ENCODE measurements around the gene GPR173.

GPR173 gene

GRCh38 chrX:53071604-53072417, 23.2 kb downstream of the GPR173 start:
- peak; percentile 81 for DNase-seq

DNA sequence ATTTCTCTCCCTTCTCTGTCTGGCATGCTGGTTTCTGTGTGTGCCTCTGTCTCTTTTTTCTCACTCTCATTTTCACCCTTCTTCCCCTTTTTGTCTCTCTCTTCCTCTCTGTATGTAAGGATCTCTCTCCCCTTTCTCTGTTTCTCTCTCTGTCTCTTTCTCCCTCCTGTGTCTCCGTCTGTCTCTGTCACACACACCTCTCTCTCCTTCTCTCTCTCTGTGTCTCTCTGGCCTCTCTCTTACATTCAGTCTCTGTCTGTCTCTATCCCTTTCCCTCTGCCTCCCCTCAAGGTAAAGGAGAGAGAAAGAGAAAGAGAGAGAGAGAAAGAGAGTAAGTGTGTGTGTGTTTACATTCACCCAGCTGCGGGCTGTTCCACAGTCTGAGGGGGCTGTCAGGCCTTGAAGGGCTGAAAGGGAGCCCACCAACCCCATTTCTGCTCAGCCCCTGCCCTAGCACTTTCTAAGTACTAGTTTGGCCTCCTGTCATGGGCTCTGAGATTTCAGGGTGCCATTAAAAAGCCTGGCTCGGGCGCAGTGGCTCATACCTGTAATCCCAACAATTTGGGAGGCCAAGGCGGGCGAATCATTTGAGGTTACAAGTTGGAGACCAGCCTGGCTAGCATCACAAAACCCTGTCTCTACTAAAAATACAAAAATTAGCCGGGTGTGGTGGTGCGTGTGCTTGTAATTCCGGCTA, 24.0 kb downstream of the GPR173 start:
- no peak for DNase-seq

DNA sequence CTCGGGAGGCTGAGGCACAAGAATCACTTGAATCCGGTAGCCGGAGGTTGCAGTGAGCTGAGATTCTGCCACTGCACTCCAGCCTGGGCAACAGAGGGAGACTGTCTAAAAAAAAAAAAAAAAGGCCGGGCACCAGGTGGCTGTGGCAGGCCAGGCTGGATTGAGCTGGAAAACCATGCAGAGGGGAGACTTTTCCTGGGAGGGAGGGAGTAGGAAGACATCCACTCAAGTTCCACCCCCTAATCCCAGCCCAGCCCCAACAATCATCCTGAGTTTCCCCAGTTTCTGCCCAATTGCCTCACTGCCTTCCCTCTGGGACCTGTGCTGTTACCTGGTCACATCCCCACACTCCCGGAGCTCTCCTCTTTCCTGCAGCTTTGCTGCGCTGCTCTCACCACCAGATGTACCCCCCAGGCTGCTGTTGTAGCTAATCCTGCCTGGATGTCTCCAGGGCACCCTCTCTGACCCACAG, 24.6 kb downstream of the GPR173 start:
- peak; percentile 39 for DNase-seq

GRCh38 chrX:53075011-53075410, 26.4 kb downstream of the GPR173 start:
- no peak for DNase-seq

DNA sequence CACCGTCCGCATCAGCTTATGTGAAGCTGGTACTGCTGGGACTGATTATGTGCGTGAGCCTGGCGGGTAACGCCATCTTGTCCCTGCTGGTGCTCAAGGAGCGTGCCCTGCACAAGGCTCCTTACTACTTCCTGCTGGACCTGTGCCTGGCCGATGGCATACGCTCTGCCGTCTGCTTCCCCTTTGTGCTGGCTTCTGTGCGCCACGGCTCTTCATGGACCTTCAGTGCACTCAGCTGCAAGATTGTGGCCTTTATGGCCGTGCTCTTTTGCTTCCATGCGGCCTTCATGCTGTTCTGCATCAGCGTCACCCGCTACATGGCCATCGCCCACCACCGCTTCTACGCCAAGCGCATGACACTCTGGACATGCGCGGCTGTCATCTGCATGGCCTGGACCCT, 28.1 kb downstream of the GPR173 start:
- no peak for DNase-seq

DNA sequence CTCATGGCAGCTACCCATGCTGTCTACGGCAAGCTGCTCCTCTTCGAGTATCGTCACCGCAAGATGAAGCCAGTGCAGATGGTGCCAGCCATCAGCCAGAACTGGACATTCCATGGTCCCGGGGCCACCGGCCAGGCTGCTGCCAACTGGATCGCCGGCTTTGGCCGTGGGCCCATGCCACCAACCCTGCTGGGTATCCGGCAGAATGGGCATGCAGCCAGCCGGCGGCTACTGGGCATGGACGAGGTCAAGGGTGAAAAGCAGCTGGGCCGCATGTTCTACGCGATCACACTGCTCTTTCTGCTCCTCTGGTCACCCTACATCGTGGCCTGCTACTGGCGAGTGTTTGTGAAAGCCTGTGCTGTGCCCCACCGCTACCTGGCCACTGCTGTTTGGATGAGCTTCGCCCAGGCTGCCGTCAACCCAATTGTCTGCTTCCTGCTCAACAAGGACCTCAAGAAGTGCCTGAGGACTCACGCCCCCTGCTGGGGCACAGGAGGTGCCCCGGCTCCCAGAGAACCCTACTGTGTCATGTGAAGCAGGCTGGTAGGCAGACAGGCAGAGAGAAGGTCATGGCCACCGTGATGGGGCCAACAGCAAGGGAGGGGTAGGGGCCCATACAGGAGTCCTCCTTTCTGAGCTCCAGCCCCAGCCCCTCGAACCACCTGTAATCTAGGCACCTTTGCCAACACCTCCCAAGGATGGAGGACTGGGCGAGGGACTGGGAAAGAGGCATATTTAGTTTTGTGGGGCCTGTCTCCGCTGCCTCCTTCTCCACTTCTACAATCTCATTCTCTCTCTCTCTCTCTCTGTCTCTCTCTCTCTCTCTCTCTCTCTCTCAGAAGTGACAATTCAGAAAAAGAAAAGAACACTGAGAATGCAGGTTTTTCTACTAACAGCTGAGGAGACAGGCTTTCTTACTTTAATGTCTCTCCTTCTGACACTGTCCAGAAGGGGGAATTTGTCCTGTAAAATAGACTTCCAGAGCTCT, 28.9 kb downstream of the GPR173 start:
- DNase-seq, result no peak

GRCh38 chrX:53078943-53079342, 30.4 kb downstream of the GPR173 start:
- DNase-seq, result no peak

GRCh38 chrX:53080628-53081580, 32.3 kb downstream of the GPR173 start:
- DNase-seq, result no peak

DNA sequence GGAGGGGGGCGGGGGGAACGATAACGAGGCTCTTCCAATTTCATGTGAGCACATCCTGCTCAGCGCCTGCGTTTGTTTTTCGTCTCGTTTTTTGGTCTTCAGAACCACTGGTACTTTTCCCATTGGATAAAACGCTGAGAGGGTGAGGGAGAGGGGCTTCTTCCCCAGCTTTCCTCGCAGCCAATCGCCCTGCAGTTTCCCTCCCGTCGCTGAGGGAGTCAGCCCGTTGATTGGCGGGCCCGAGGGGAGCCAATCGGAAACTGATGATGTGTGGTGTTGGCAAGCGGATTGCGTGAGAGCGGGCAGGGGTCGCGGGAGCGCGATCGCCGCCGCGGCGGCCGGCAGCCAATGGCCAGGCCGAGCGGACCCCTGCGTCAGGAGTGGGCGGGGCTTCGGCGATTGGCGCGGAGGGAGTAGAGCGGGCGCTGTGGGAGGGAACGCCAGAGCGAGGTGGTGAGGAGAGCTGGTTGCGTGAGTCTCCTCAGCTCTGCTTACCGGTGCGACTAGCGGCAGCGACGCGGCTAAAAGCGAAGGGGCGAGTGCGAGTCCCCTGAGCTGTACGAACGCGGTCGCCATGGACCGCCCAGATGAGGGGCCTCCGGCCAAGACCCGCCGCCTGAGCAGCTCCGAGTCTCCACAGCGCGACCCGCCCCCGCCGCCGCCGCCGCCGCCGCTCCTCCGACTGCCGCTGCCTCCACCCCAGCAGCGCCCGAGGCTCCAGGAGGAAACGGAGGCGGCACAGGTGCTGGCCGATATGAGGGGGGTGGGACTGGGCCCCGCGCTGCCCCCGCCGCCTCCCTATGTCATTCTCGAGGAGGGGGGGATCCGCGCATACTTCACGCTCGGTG, 33.6 kb downstream of the GPR173 start, which contains the start of gene TSPYL2:
Gene TSPYL2 (plus strand): TSS at position 443 of the 848 bp plus-strand sequence. CDS start 132 bp downstream, at position 575.
- DNase-seq, result peak; percentile 90

DNA sequence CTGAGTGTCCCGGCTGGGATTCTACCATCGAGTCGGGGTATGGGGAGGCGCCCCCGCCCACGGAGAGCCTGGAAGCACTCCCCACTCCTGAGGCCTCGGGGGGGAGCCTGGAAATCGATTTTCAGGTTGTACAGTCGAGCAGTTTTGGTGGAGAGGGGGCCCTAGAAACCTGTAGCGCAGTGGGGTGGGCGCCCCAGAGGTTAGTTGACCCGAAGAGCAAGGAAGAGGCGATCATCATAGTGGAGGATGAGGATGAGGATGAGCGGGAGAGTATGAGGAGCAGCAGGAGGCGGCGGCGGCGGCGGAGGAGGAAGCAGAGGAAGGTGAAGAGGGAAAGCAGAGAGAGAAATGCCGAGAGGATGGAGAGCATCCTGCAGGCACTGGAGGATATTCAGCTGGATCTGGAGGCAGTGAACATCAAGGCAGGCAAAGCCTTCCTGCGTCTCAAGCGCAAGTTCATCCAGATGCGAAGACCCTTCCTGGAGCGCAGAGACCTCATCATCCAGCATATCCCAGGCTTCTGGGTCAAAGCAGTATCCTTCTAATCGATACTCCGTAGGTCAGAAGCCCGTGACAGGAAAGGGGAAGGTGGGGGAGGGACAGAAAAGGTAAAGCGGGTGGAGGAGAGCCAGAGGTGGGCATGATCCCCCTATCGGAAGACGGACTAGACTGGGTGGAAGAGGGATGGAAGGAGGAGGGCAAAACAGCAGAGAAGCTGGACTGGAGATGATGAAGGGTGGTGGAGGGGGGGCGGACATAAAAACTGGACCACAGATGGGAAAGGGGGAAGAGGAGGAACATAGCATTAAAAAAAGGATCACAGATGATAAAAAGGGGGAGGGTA, 34.4 kb downstream of the GPR173 start:
- DNase-seq, result no peak

DNA sequence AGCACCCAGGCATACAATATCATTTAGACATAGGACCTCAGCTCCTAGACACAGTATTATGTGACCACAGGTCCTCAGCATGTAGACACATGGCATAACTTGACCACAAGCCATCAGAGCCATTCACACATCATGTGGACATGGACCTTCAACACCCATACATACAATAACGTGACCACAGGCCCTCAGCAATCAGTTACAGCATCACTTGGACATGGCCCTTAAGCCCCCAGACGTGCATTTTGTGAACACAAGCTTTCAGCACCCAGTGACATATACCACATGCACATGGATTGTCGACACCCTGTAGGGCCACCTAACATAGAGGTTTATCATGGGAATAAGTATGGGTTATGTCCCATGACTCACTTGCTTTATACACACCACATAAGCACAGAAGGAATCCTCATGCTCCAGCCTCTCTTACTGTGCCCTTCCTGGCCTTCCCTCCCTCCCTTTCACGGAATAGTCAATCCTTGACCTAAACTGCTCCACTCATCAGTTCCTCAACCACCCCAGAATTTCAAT, 35.5 kb downstream of the GPR173 start:
- DNase-seq, result no peak

DNA sequence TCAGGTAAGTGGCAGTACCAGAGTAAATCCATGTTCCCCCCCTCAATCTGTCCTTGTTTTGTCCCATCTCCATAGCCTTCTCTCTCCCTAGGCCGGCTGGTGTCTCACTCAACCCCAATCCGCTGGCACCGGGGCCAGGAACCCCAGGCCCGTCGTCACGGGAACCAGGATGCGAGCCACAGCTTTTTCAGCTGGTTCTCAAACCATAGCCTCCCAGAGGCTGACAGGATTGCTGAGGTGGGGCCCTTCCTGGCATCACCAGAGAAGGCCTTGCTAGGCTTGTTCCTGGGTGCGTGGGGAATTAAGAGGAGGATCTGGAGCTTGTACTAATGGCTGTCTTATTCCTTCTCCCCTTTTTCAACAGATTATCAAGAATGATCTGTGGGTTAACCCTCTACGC, 36.3 kb downstream of the GPR173 start:
- DNase-seq, result no peak

GRCh38 chrX:53085661-53086229, 37.2 kb downstream of the GPR173 start:
- DNase-seq, result no peak

DNA sequence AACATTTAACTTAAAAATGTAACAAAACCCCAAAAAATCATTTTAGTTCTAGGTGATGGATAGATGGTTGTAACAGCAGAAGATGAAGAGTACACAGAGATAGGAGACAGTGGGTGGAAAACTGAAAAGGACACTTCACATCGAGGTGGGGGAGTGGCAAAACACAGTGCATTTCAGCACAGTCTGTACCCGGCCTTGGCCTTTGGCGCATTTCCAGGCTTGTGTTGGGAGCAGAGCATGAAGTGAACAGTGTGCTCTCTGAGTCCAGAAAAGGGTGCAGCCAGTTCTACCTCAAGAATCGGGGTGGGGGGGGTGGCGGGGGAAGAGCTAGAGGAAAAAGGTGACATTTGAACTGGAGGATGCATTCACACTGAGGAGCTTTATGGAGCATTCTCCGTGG, 37.9 kb downstream of the GPR173 start:
- no peak for DNase-seq

DNA sequence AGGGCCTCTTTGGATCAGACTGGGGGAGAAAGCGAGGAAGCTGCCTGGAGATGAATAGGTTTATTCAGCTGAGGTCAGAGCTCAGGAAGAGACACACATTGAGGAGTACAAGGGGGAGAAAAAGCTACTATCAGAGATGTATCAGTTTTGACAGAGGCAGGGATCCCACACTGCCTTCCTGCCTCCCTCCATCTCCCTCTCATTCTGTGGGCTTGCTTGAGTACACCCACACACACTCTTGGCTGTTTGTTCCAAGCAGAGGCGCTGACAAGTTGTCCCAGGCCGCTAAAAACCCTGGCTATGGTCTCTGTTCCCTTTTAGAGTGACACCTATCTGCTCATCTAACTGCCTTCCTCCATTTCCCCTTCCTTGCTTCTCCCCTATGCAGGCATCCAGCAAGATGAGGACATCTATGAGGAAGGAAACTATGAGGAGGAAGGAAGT, 38.8 kb downstream of the GPR173 start:
- DNase-seq, result no peak

DNA sequence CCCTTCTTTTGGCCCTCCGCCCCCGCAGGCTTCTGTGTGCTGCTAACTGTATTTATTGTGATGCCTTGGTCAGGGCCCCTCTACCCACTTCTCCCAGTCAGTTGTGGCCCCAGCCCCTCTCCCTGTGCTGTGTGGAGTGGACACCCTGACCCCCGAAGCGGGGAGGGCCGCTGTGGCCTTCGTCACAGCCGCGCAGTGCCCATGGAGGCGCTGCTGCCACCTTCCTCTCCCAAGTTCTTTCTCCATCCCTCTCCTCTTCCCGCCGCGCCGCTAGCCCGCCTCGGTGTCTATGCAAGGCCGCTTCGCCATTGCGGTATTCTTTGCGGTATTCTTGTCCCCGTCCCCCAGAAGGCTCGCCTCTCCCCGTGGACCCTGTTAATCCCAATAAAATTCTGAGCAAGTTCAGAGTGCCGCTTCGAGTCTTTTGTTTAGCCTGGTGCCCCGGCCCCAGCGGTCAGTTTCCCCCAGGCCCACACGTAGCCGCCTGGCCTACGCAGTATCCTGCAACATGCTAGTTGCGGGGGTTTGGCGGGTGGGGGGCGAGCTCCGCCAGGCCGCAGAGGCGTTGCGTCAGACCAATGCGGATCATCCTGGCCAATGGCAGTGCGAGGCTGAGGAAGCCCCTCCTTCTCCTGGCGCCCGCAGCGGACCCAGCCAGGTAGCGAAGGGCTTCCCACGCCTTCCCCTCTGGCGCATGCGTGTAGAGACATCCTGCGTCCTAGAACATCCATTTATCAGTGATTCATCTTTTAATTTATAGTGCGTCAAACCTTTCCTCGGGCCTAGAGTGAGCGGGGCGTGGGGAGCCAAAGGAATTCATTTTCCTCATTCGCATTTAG, 39.8 kb downstream of the GPR173 start:
- DNase-seq, result peak; percentile 69

DNA sequence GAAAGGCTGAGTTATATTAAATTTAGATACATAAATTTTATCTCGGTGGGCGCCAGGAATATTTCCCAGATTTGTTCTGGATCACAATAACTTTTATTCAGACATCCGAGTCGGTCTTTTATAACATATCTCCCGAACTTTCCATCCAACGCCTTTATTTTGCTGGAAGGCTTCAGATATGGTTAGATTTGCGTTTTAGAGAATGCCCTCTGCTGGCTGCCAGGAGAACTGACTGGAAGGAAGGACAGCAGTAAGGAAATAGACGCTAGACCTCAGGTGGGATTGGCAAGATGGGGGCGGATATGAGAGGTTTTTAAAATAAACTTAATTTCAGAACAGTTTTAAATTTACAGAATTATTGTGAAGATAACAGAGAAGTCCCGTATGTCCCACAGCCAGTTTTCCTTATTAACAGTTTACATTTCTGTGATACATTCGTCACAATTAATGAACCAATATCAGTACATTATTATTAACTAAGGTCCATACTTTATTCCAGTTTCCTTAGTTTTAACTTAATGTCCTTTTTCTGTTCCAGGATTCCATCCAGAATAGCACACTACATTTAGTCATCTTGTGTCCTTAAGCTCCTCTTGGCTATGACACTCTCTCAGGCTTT, 40.7 kb downstream of the GPR173 start:
- peak; percentile 27 for DNase-seq

DNA sequence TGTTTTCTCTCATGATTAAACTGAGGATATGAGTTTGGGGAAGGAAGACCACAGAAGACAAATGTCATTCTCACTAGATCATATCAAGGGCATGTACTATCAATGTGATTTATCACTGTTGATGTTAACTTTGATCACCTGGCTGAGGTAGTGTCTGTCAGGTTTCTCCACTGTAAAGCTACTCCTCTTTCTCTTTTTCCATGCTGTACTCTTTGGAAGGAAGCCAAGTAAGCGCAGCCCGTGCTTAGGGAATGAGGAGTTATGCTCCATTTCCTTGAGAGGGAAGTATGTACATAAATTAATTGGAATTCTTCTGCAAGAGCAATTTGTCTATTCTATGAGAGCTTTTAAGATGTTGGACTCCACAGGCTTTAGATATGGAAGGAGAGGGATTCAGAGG, 41.3 kb downstream of the GPR173 start:
- DNase-seq, result no peak
